DND-41 (cell line): ENCODE results near the gene RDH16.

Experiments used
- ATAC-seq: fragments of 200-7000 bp; cut with Tn5 transposase; 3 replicates; pipeline ENCODE4 v1.9.1; 2021; ENCODE audit warnings: low read depth; ENCODE audit not compliant: insufficient read depth
- DNase-seq: peaks from one replicate; pipeline ENCODE4 v3.0.0-alpha.2; 2020
- H2AFZ ChIP-seq: 2 replicates; pipeline ENCODE4 v1.6.0; 2012; ENCODE audit warnings: low read depth, low read length
- H3K27ac ChIP-seq: 2 replicates; pipeline ENCODE4 v1.5.1; 2012; ENCODE audit warnings: low read length, inconsistent platforms
- H3K27me3 ChIP-seq: fragments of 200-600 bp; sonication (generic); 2 replicates; pipeline ENCODE4 v1.6.0; 2012; ENCODE audit warnings: low read length, mild to moderate bottlenecking, inconsistent platforms; ENCODE audit not compliant: insufficient read depth, poor library complexity
- H3K36me3 ChIP-seq: 2 replicates; pipeline ENCODE4 v1.5.1; 2012; ENCODE audit warnings: low read length, inconsistent platforms; ENCODE audit not compliant: insufficient read depth
- H3K4me1 ChIP-seq: 2 replicates; pipeline ENCODE4 v1.5.1; 2012; ENCODE audit warnings: mild to moderate bottlenecking, low read length; ENCODE audit not compliant: insufficient read depth
- H3K4me2 ChIP-seq: 2 replicates; pipeline ENCODE4 v1.6.0; 2012; ENCODE audit warnings: mild to moderate bottlenecking, moderate library complexity, low read length, inconsistent platforms; ENCODE audit not compliant: insufficient read depth
- H3K4me3 ChIP-seq, 2 experiments: fragments of 200-600 bp in 1 of 2; shearing (Covaris generic) in 1 of 2; 2 replicates each; pipeline ENCODE4 v1.5.1; 2012 to 2016; ENCODE audit warnings: inconsistent platforms in 2 of 2, low read length in 2 of 2, mild to moderate bottlenecking in 2 of 2, low read depth in 1 of 2, moderate library complexity in 1 of 2
- H3K79me2 ChIP-seq: 2 replicates; pipeline ENCODE4 v1.6.0; 2012; ENCODE audit warnings: low read length, inconsistent platforms; ENCODE audit not compliant: insufficient read depth
- H3K9ac ChIP-seq: 2 replicates; pipeline ENCODE4 v1.6.0; 2012; ENCODE audit warnings: low read depth, mild to moderate bottlenecking, inconsistent platforms, low read length, moderate library complexity
- H3K9me3 ChIP-seq: 2 replicates; pipeline ENCODE4 v1.5.1; 2012; ENCODE audit warnings: low read length, moderate library complexity, mild to moderate bottlenecking, inconsistent platforms; ENCODE audit not compliant: insufficient read depth, severe bottlenecking
- H4K20me1 ChIP-seq: 2 replicates; pipeline ENCODE4 v1.6.0; 2012; ENCODE audit warnings: low read length; ENCODE audit not compliant: insufficient read depth
- CTCF ChIP-seq: IDR thresholded peaks from 2 replicates; pipeline ENCODE4 v1.5.1; 2012; ENCODE audit warnings: borderline replicate concordance, low read length, moderate library complexity, mild to moderate bottlenecking; ENCODE audit not compliant: poor library complexity, severe bottlenecking; ENCODE audit errors: extremely low read depth
- EZH2 ChIP-seq: IDR thresholded peaks from 3 replicates; pipeline ENCODE4 v1.6.1; 2012; ENCODE audit warnings: borderline replicate concordance, low read depth, mild to moderate bottlenecking, moderate library complexity, low read length, inconsistent platforms; ENCODE audit not compliant: severe bottlenecking

RDH16 gene

GRCh38 chr12:56933826-56934625 is 23.4 kb downstream of the RDH16 start, which contains the start of gene SDR9C7:
Gene SDR9C7 (minus strand): TSS chr12:56934408. CDS start chr12:56934261, 147 bp downstream.
- Histone ChIP-seq H3K79me2 (no peaks in the 10 kb centered on the region), H3K4me2 (no peak within 1 kb of the TSS), H4K20me1 (no peaks in the 10 kb centered on the region), H3K27me3 (no peaks in the 10 kb centered on the region), H2AFZ (no peak within 1 kb of the TSS), H3K27ac (no peak within 1 kb of the TSS), H3K4me1 (peaks cover 7% of the 10 kb centered on the region), H3K9ac (no peak within 1 kb of the TSS), H3K9me3 (no peaks in the 10 kb centered on the region), H3K4me3 (no peak within 1 kb of the TSS), H3K36me3 (no peaks in the 10 kb centered on the region)
- no peak for TF ChIP-seq CTCF
- no peak for TF ChIP-seq EZH2
- ATAC-seq (no peak), DNase-seq (no peak)

- Histone ChIP-seq H3K79me2 (no peaks in the 10 kb centered on the region), H4K20me1 (no peaks in the 10 kb centered on the region), H3K4me3 (no peak overlapping the region), H3K4me2 (no peak overlapping the region), H3K4me1 (peaks cover 7% of the 10 kb centered on the region), H2AFZ (no peak overlapping the region; the same call in 1 of the 2 replicates), H3K27me3 (no peaks in the 10 kb centered on the region), H3K36me3 (no peaks in the 10 kb centered on the region), H3K9ac (no peak overlapping the region), H3K9me3 (no peaks in the 10 kb centered on the region), H3K27ac (no peak overlapping the region)
- no peak for DNase-seq
- ATAC-seq = no peak
- TF ChIP-seq CTCF (no peak), EZH2 (no peak)
Observed at GRCh38 chr12:56932867-56933266, 24.5 kb downstream of the RDH16 start.

- no peak for TF ChIP-seq EZH2
- TF ChIP-seq CTCF = no peak
- Histone ChIP-seq H3K4me1 (peaks cover 7% of the 10 kb centered on the region), H3K4me2 (no peak overlapping the region), H3K9me3 (no peaks in the 10 kb centered on the region), H3K27me3 (peaks cover 5% of the 10 kb centered on the region), H4K20me1 (no peaks in the 10 kb centered on the region), H3K79me2 (no peaks in the 10 kb centered on the region), H2AFZ (no peak overlapping the region), H3K4me3 (no peak overlapping the region), H3K9ac (no peak overlapping the region), H3K36me3 (no peaks in the 10 kb centered on the region), H3K27ac (no peak overlapping the region)
- DNase-seq (no peak), ATAC-seq (no peak)
Observed at GRCh38 chr12:56932146-56932545, 25.3 kb downstream of the RDH16 start.
